Glutamatergic neuron (in vitro differentiated cells): ENCODE measurements around the gene C2orf92. TPM values are rescaled to one million over a fixed set of nuclear protein-coding genes. Genes with fewer than 3 reads are reported as not detected.

ENCODE experiments used
- DNase-seq: peaks from one replicate; pipeline ENCODE4 v3.0.0; 2022
- H3K27ac Mint-ChIP-seq: one replicate; pipeline ENCODE4 v1.8.0; 2020; ENCODE audit warnings: mild to moderate bottlenecking, mixed read lengths, inconsistent platforms; ENCODE audit not compliant: unreplicated experiment
- H3K27me3 Mint-ChIP-seq: one replicate; pipeline ENCODE4 v1.8.0; 2020; ENCODE audit warnings: mild to moderate bottlenecking, moderate library complexity, mixed read lengths, inconsistent platforms; ENCODE audit not compliant: unreplicated experiment
- H3K36me3 Mint-ChIP-seq: one replicate; pipeline ENCODE4 v1.8.0; 2020; ENCODE audit warnings: mild to moderate bottlenecking, mixed read lengths, inconsistent platforms; ENCODE audit not compliant: unreplicated experiment
- H3K4me1 Mint-ChIP-seq: one replicate; pipeline ENCODE4 v1.8.0; 2020; ENCODE audit warnings: mild to moderate bottlenecking, low read depth, mixed read lengths, inconsistent platforms; ENCODE audit not compliant: unreplicated experiment
- H3K4me3 Mint-ChIP-seq: one replicate; pipeline ENCODE4 v1.8.0; 2020; ENCODE audit warnings: mild to moderate bottlenecking, mixed read lengths, inconsistent platforms; ENCODE audit not compliant: unreplicated experiment
- H3K9me3 Mint-ChIP-seq: one replicate; pipeline ENCODE4 v1.8.0; 2020; ENCODE audit warnings: mild to moderate bottlenecking, moderate library complexity, mixed read lengths, inconsistent platforms; ENCODE audit not compliant: unreplicated experiment
- total RNA-seq: library from RNA; stranded (reverse); fragmentation: NEBNext Ultra II Directional; extraction: Animal tissue kit (Norgen Biotek cat#: 25700); gene quantifications from one replicate; pipeline ENCODE4 v1.2.1, GENCODE V29; 2021; ENCODE audit not compliant: unreplicated experiment
- TF ChIP-seq, protein P1 (sequence below): fragments of 200-600 bp; sonication (generic); IDR thresholded peaks from one replicate; pipeline ENCODE4 v1.5.0; 2021; ENCODE audit not compliant: partially characterized antibody, unreplicated experiment

The C2orf92 gene
- total RNA-seq, 1 donor from 2014 or later: 19.6 TPM

DNA sequence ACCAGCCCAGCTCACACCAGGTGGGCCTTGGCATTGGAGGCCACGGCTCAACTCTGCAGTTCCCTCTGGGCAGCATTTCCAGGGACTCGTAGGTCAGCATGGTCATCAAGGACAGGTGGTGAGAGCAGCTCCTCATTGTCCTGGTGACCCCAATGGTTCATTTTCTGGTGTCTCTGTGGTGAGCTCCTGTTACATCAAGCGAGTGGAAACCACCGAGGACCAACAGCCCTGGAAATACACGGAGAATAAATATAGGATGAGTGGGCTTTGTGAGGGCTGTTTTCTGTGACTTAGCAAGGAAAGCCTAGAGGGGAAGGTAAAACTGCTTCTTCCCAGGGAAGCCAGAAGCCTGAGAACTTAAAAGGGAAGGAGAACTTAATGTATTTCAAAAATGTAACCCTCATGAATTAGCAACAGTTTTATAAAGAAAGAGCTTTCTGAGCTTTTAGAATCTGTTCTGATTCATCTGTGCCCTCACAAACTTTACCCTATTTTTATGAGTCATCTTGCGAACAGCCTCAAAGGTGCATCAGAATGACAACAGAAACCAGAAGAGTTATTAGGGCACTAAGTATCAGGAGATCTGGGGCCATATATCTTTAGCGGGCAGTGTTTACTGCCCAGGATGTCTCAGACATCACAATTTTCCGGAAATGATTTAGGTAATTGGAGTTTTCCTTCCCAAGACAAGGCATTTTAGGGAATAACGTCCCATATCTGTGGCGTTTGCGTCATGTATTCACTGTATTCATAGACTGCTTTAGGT lies 18.7 kb downstream of the C2orf92 start:
- no peaks in the 10 kb centered on the region for H3K27me3 Mint-ChIP-seq
- no peaks in the 10 kb centered on the region for H3K9me3 Mint-ChIP-seq
- no peaks in the 10 kb centered on the region for H3K4me1 Mint-ChIP-seq
- no peak for DNase-seq
- no peak overlapping the region for H3K27ac Mint-ChIP-seq
- no peak overlapping the region for H3K4me3 Mint-ChIP-seq
- no peaks in the 10 kb centered on the region for H3K36me3 Mint-ChIP-seq
- TF ChIP-seq, protein P1, sequence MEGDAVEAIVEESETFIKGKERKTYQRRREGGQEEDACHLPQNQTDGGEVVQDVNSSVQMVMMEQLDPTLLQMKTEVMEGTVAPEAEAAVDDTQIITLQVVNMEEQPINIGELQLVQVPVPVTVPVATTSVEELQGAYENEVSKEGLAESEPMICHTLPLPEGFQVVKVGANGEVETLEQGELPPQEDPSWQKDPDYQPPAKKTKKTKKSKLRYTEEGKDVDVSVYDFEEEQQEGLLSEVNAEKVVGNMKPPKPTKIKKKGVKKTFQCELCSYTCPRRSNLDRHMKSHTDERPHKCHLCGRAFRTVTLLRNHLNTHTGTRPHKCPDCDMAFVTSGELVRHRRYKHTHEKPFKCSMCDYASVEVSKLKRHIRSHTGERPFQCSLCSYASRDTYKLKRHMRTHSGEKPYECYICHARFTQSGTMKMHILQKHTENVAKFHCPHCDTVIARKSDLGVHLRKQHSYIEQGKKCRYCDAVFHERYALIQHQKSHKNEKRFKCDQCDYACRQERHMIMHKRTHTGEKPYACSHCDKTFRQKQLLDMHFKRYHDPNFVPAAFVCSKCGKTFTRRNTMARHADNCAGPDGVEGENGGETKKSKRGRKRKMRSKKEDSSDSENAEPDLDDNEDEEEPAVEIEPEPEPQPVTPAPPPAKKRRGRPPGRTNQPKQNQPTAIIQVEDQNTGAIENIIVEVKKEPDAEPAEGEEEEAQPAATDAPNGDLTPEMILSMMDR: no peak

GRCh38 chr2:97691166-97691565 lies 21.7 kb downstream of the C2orf92 start:
- Mint-ChIP-seq H3K36me3 (no peaks in the 10 kb centered on the region), H3K4me3 (no peak overlapping the region), H3K27ac (no peak overlapping the region), H3K27me3 (no peaks in the 10 kb centered on the region), H3K9me3 (no peaks in the 10 kb centered on the region), H3K4me1 (no peaks in the 10 kb centered on the region)
- DNase-seq: no peak
- TF ChIP-seq, protein P1: no peak

DNA sequence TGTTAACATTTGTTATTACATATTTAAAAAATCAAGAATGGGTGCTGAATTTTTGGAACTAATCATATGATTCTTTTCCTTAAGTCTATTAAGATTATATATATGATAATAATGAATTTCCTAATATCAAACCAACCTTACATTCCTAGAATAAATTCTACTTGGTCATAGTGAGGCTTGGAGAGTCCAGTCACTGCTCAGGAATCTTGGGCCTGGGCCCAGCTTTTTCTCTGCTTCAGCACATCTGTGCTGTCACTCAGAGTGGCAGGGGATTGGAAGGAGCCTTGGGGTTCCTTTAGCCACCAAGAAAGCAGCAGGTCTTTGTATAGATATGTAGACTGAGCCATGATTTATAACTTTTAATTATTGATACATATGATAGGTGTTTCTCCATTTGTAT lies 24.0 kb downstream of the C2orf92 start:
- H3K4me1 Mint-ChIP-seq: peaks cover 6% of the 10 kb centered on the region
- H3K36me3 Mint-ChIP-seq: no peaks in the 10 kb centered on the region
- TF ChIP-seq, protein P1: no peak
- no peaks in the 10 kb centered on the region for H3K27me3 Mint-ChIP-seq
- no peak overlapping the region for H3K4me3 Mint-ChIP-seq
- no peak for DNase-seq
- H3K27ac Mint-ChIP-seq: no peak overlapping the region
- no peaks in the 10 kb centered on the region for H3K9me3 Mint-ChIP-seq

DNA sequence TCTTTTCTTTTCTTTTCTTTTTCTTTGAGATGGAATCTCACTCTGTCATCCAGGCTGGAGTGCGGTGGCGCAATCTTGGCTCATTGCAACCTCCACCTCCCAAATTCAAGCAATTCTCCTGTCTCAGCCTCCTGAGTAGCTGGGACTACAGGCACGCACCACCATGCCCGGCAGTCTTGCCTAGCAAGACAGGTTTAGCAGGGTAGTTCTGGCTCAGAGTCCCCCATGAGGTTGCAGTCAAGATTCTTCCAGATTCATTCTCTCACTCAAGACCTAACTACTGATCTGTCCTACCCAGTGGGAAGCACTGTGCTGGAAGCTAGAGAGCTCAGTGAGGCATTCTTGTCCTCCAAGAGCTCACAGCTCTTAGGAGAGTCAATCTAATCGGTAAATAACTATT lies 26.2 kb downstream of the C2orf92 start:
- TF ChIP-seq, protein P1: no peak
- Mint-ChIP-seq H3K36me3 (no peaks in the 10 kb centered on the region), H3K27me3 (no peaks in the 10 kb centered on the region), H3K27ac (no peak overlapping the region), H3K9me3 (peaks cover 3% of the 10 kb centered on the region), H3K4me1 (peaks cover 16% of the 10 kb centered on the region), H3K4me3 (no peak overlapping the region)
- no peak for DNase-seq

GRCh38 chr2:97697252-97698235 lies 28.0 kb downstream of the C2orf92 start:
- Mint-ChIP-seq H3K27ac (no peak overlapping the region), H3K9me3 (peaks cover 3% of the 10 kb centered on the region), H3K27me3 (no peaks in the 10 kb centered on the region), H3K4me1 (peaks cover 20% of the 10 kb centered on the region), H3K36me3 (no peaks in the 10 kb centered on the region), H3K4me3 (peak overlapping the region; percentile 16)
- TF ChIP-seq, protein P1: peak; percentile 97
- DNase-seq: peak; percentile 94
